Thoracic aorta (tissue), 2 donors: ENCODE results near the gene ATF7IP2. TPM values are rescaled to one million over a fixed set of nuclear protein-coding genes. Genes with fewer than 3 reads are reported as not detected.
"Not testable (repeated sequence)": the region's sequence is repeated elsewhere in the genome, so short reads cannot be mapped to it uniquely, and the experiment has no call there.

Experiments
- ATAC-seq: fragments of 150-250 bp; one replicate; pipeline ENCODE4 v1.8.0; 2017; ENCODE audit warnings: low read depth; ENCODE audit not compliant: insufficient number of reproducible peaks, low FRiP score
- DNase-seq: peaks from one replicate; pipeline ENCODE4 v3.0.0-alpha.2; 2020; ENCODE audit warnings: low spot score
- H3K27ac ChIP-seq, 2 donors: fragments of 200-600 bp; sonication (generic); 1 replicate in 1 of 2; 2 replicates in 1 of 2; pipeline ENCODE4 v1.5.1; 2016; ENCODE audit warnings: mild to moderate bottlenecking in 2 of 2, moderate library complexity in 2 of 2
- H3K27me3 ChIP-seq: fragments of 200-600 bp; sonication (generic); replicated peaks from 2 replicates; pipeline ENCODE4 v1.6.0; 2016; ENCODE audit warnings: mild to moderate bottlenecking; ENCODE audit not compliant: insufficient read depth
- H3K36me3 ChIP-seq: fragments of 200-600 bp; sonication (generic); one replicate; pipeline ENCODE4 v1.5.1; 2016
- H3K4me1 ChIP-seq, 2 donors: fragments of 200-600 bp; sonication (generic); 1 replicate in 1 of 2; 2 replicates in 1 of 2; pipeline versions ENCODE4 v1.5.1 to v1.6.0; 2016; ENCODE audit warnings: low read depth in 2 of 2, mild to moderate bottlenecking in 1 of 2; ENCODE audit not compliant: control insufficient read depth in 1 of 2
- H3K4me3 ChIP-seq: fragments of 200-600 bp; sonication (generic); 2 replicates; pipeline ENCODE4 v1.5.1; 2016; ENCODE audit warnings: mild to moderate bottlenecking
- H3K9me3 ChIP-seq: fragments of 200-600 bp; sonication (generic); 2 replicates; pipeline ENCODE4 v1.5.1; 2016
- total RNA-seq, 2 donors: library from RNA; depleted of rRNA; stranded (reverse); fragments of >200 nt; gene quantifications; one replicate each; pipeline versions ENCODE4 v1.1.0 to v1.2.3, GENCODE V29; 2016
- TF ChIP-seq, protein P1 (sequence below): fragments of 200-600 bp; sonication (generic); IDR thresholded peaks from one replicate; pipeline ENCODE4 v1.5.1; 2019; ENCODE audit warnings: antibody characterized with exemption

ATF7IP2 gene
- total RNA-seq, 2 donors from 2014 or later: 7.2 to 15.8 TPM

DNA sequence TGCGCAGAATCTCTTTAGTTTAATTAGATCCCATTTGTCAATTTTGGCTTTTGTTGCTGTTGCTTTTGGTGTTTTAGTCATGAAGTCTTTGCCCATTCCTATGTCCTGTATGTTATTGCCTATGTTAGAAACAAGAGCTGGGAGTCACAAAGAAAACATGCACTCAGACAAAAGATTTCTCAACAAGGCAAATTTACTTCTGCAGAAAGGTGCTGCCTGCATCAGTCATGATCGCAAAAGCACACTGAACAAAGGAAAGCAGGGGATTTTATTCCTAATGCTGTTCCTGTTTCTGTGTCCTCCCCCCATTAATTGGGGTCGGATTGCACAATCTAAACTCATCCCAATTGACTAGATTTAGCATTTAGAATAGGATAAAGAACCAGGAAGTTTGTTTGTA lies 55.9 kb downstream of the ATF7IP2 start:
- H3K27ac ChIP-seq: no peak overlapping the region
- no peaks in the 10 kb centered on the region for H3K4me1 ChIP-seq
- TF ChIP-seq, protein P1, sequence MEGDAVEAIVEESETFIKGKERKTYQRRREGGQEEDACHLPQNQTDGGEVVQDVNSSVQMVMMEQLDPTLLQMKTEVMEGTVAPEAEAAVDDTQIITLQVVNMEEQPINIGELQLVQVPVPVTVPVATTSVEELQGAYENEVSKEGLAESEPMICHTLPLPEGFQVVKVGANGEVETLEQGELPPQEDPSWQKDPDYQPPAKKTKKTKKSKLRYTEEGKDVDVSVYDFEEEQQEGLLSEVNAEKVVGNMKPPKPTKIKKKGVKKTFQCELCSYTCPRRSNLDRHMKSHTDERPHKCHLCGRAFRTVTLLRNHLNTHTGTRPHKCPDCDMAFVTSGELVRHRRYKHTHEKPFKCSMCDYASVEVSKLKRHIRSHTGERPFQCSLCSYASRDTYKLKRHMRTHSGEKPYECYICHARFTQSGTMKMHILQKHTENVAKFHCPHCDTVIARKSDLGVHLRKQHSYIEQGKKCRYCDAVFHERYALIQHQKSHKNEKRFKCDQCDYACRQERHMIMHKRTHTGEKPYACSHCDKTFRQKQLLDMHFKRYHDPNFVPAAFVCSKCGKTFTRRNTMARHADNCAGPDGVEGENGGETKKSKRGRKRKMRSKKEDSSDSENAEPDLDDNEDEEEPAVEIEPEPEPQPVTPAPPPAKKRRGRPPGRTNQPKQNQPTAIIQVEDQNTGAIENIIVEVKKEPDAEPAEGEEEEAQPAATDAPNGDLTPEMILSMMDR: no peak
- H3K27me3 ChIP-seq: no peaks in the 10 kb centered on the region
- DNase-seq (no peak), ATAC-seq (no peak)
- H3K4me3 ChIP-seq: no peak overlapping the region
- H3K9me3 ChIP-seq: peaks cover 47% of the 10 kb centered on the region
- peaks cover 10% of the 10 kb centered on the region for H3K36me3 ChIP-seq

DNA sequence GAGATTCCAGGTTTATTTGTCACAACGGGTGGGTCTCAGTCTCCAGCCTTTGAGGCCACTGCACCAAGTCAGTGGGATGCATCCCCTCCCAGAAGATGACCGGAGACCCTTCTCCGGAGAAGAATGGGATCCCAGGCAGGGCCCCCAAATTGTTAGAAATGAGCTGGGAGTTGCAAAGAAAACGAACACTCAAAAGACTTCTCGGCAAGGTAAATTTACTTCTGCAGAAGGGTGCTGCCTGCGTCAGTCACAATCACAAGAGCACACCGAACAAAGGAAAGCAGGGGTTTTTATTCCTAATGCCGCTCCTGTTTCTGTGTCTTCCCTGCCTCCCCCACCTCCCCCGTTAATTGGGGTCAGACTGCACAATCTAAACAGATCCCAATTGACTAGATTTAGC lies 61.4 kb downstream of the ATF7IP2 start:
- H3K36me3 ChIP-seq: peaks cover 17% of the 10 kb centered on the region
- TF ChIP-seq, protein P1: no peak
- no peak for DNase-seq
- ATAC-seq: no peak
- no peaks in the 10 kb centered on the region for H3K4me1 ChIP-seq
- H3K27ac ChIP-seq: no peak overlapping the region
- H3K27me3 ChIP-seq: no peaks in the 10 kb centered on the region
- H3K4me3 ChIP-seq: no peak overlapping the region
- peaks cover 49% of the 10 kb centered on the region for H3K9me3 ChIP-seq

DNA sequence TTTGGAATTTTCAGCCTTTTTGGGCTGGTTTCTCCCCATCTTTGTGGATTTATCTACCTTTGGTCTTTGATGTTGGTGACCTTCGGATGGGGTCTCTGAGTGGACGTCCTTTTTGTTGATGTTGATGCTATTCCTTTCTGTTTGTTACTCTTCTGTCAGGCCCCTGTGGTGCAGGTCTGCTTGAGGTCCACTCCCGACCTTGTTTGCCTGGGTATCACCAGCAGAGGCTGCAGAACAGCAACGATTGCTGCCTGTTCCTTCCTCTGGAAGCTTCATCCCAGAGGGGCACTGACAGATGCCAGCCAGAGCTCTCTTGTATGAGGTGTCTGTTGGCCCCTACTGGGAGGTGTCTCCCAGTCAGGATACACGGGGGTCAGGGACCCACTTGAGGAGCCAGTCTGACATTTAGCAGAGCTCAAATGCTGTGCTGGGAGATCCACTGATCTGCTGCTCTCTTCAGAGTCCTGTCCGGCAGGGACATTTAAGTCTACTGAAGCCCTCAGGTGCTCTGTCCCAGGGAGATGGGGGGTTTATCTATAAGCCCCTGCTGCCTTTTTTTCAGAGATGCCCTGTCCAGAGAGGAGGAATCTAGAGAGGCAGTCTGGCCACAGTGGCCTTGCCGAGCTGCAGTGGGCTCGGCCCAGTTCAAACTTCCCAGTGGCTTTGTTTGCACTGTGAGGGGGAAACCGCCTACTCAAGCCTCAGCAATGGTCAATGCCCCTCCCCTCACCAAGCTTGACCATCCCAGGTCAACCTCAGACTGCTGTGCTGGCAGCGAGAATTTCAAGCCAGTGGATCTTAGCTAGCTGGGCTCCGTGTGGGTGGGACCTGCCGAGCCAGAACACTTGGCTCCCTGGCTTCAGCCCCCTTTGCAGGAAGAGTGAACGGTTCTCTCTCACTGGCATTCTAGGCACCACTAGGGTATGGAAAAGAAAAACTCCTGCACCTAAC lies 66.6 kb downstream of the ATF7IP2 start:
- H3K27me3 ChIP-seq, H3K4me1 ChIP-seq, H3K4me3 ChIP-seq, ATAC-seq, H3K27ac ChIP-seq, DNase-seq: not testable (repeated sequence)
- H3K36me3 ChIP-seq: peaks cover 12% of the 10 kb centered on the region
- H3K9me3 ChIP-seq: peaks cover 13% of the 10 kb centered on the region

DNA sequence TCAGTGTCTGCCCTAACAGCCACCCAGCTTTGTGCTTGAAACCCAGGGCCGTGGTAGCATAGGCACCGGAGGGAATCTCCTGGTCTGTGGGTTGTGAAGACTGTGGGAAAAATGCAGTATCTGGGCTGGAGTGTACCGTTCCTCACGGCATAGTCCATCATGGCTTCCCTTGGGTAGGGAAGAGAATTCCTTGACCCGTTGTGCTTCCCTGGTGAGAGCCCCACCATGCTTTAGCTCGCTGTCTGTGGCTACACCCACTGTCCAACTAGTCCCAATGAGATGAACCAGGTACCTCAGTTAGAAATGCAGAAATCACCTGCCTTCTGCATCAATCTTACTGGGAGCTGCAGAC lies 67.3 kb downstream of the ATF7IP2 start:
- DNase-seq (no peak), ATAC-seq (no peak)
- Histone ChIP-seq H3K27ac (no peak overlapping the region), H3K4me3 (no peak overlapping the region), H3K4me1 (no peaks in the 10 kb centered on the region), H3K9me3 (peaks cover 7% of the 10 kb centered on the region), H3K36me3 (peaks cover 12% of the 10 kb centered on the region), H3K27me3 (no peaks in the 10 kb centered on the region)
- TF ChIP-seq, protein P1: no peak

DNA sequence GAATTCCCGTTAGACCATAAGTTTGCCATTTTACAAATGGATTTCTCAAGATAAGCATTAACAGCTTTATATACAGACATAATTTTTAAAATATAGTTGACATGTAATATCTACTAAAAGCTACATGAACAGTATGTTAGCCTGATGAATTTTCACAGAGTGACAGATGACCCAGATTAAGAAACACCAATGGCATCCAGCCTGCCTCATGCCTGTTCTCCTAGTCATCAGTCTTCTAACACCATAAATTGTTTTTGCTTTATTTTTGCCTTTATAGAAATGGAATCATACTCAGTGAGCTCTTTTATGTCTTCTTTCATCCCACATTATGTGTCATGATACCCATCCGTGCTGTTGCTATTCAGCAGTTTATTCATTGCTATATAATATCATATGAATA lies 80.0 kb downstream of the ATF7IP2 start:
- no peak for DNase-seq
- no peak for ATAC-seq
- TF ChIP-seq, protein P1: no peak
- Histone ChIP-seq H3K4me3 (no peak overlapping the region), H3K36me3 (peaks cover 3% of the 10 kb centered on the region), H3K9me3 (no peaks in the 10 kb centered on the region), H3K27me3 (no peaks in the 10 kb centered on the region), H3K4me1 (no peaks in the 10 kb centered on the region), H3K27ac (no peak overlapping the region)
